Upper lobe of right lung (tissue), 1 donor: Measurements from ENCODE around the gene CXCL10. TPM values are rescaled to one million over a fixed set of nuclear protein-coding genes. Genes with fewer than 3 reads are reported as not detected.

Experiments
- ATAC-seq: fragments of 200-7000 bp; cut with Tn5 transposase; one replicate; pipeline ENCODE4 v1.9.1; 2020; ENCODE audit warnings: mild to moderate bottlenecking, moderate library complexity
- DNase-seq: peaks from one replicate; pipeline ENCODE4 v3.0.0-alpha.2; 2020
- H3K27ac ChIP-seq: fragments of 200-600 bp; one replicate; pipeline ENCODE4 v1.8.0; 2022
- H3K27me3 ChIP-seq: fragments of 200-600 bp; one replicate; pipeline ENCODE4 v1.8.0; 2022; ENCODE audit warnings: mild to moderate bottlenecking
- H3K36me3 ChIP-seq: fragments of 200-600 bp; one replicate; pipeline ENCODE4 v1.8.0; 2022
- H3K4me1 ChIP-seq: fragments of 200-600 bp; one replicate; pipeline ENCODE4 v1.8.0; 2022
- H3K4me3 ChIP-seq: fragments of 200-600 bp; one replicate; pipeline ENCODE4 v1.8.0; 2022; ENCODE audit warnings: mild to moderate bottlenecking
- H3K9me3 ChIP-seq: fragments of 200-600 bp; one replicate; pipeline ENCODE4 v1.8.0; 2022
- CTCF ChIP-seq: fragments of 200-600 bp; IDR thresholded peaks from one replicate; pipeline ENCODE4 v1.8.0; 2022; ENCODE audit warnings: antibody characterized with exemption
- intact Hi-C: fragments of 100-400 bp; cut with DNase I; formaldehyde crosslinking; loops from one replicate; pipeline ENCODE4 v1.11.0; 2022
- total RNA-seq: library from RNA; stranded (reverse); fragmentation: NEBNext Ultra II Directional; extraction: Animal tissue kit (Norgen Biotek cat#: 25700); gene quantifications from one replicate; pipeline ENCODE4 v1.2.1, GENCODE V29; 2021
- donor health status: DM: no; HTN: yes; CAD: no; lungs with severe emphysema.

Gene CXCL10
- total RNA-seq, 1 donor from 2014 or later: 3.3 TPM

DNA sequence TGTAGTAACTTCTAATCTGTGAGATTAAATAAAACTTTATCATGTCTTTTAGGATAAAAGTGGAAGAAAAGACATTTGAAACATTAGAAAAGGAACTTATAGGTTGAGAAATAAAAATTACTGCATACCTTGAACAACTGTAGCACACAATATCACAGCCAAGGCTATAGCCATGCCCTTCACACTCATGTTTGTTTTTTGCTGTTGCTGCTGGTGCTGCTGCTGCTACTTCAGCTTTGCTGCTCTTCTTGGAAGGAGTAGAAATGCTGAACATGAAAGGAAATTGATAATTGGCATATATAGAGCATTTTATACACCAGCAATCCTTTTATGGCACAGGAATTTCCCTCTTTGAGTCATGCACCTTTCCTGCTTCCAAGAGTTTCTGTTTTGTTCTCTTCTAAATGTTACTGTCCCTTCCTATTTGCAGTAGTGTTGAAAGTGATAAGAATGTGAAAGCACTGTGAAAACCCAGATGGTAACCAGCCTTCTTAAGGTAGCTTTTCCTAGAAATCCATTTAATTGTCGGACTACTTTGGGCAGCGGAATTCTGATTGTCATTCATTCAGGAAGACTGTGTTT lies 12.6 kb upstream of the CXCL10 start, which contains the start of gene CXCL11:
Gene CXCL11, minus strand, starts transcription at position 272 of the 582 bp plus-strand sequence. Its CDS starts 83 bp downstream, at position 189.
- Histone ChIP-seq H3K36me3 (no peaks in the 10 kb centered on the region), H3K27me3 (no peaks in the 10 kb centered on the region), H3K4me3 (no peak within 1 kb of the TSS), H3K27ac (no peak within 1 kb of the TSS), H3K4me1 (no peaks in the 10 kb centered on the region), H3K9me3 (no peaks in the 10 kb centered on the region)
- DNase-seq: no peak
- ATAC-seq: no peak
- TF ChIP-seq CTCF: no peak
- intact Hi-C loops: no loop called here

DNA sequence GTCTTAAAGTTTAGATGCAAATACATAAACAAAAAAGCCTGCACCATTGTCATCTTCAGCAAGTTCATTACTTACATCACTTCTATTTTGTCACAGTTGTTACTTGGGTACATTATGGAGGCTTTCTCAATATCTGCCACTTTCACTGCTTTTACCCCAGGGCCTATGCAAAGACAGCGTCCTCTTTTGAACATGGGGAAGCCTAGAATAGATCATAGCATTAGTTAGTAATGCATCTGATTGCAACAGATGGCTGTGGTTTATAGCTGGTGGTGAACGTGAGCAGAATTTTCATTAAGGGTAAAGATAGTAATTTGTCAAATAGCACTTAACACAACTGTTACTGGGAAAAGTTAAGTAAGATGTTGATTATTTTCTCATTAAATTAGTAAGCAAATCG lies 11.8 kb upstream of the CXCL10 start:
- DNase-seq: no peak
- intact Hi-C loops: no loop called here
- peak; percentile 69 for ATAC-seq
- Histone ChIP-seq H3K4me3 (no peak overlapping the region), H3K36me3 (no peaks in the 10 kb centered on the region), H3K4me1 (no peaks in the 10 kb centered on the region), H3K27ac (no peak overlapping the region), H3K9me3 (no peaks in the 10 kb centered on the region), H3K27me3 (no peaks in the 10 kb centered on the region)
- TF ChIP-seq CTCF: no peak

DNA sequence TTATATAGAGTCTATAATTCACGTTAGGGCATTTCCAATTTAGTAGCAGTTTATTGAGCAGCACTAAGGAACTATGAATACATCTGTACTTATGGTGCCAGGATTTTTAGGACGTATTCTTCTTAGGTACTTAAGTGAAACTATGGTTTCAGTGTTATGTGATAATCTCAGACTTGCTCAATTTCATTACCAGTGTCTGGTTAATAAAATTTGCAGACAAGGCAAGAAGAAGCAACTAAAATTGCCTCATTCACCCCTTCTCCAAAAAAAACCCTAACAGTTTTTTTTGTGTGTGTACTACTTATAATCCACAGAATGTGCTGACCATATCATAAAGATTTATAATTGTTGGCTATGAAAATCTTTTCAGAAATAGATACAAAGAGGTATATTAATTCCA lies 6.0 kb upstream of the CXCL10 start:
- Histone ChIP-seq H3K27me3 (no peaks in the 10 kb centered on the region), H3K4me1 (no peaks in the 10 kb centered on the region), H3K9me3 (no peaks in the 10 kb centered on the region), H3K36me3 (no peaks in the 10 kb centered on the region), H3K27ac (no peak overlapping the region), H3K4me3 (no peak overlapping the region)
- DNase-seq (no peak), ATAC-seq (no peak)
- intact Hi-C loops: no loop called here
- TF ChIP-seq CTCF: no peak

DNA sequence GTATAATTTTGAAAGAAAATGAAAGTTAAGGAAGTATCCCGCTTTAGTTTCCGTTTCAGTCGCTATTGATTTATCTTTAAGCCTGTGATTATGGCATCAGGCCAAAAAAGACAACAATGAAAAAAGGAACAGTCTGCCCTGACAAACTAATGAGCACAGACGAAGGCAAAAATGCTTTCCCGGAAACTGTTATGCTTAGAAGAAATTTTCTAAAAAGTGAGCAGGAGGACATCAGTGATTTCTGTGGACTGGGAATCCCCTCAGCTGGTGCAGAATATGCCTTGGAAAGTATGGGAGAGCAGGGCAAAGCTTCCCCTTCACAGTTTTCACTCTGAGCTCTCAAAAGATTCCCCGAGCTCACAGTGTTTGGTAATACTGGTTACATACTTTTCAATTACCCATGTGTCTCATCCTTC lies 5.1 kb upstream of the CXCL10 start:
- H3K36me3 ChIP-seq: no peaks in the 10 kb centered on the region
- intact Hi-C loops: no loop called here
- DNase-seq (no peak), ATAC-seq (peak; percentile 47)
- peak overlapping the region; percentile 32 for H3K4me3 ChIP-seq
- no peaks in the 10 kb centered on the region for H3K27me3 ChIP-seq
- peak overlapping the region; percentile 53 for H3K27ac ChIP-seq
- TF ChIP-seq CTCF: no peak
- no peaks in the 10 kb centered on the region for H3K4me1 ChIP-seq
- H3K9me3 ChIP-seq: no peaks in the 10 kb centered on the region

- DNase-seq (no peak), ATAC-seq (no peak)
- intact Hi-C loops: no loop called here
- Histone ChIP-seq H3K4me3 (no peak overlapping the region), H3K4me1 (no peaks in the 10 kb centered on the region), H3K9me3 (no peaks in the 10 kb centered on the region), H3K27me3 (no peaks in the 10 kb centered on the region), H3K27ac (no peak overlapping the region), H3K36me3 (no peaks in the 10 kb centered on the region)
- TF ChIP-seq CTCF: no peak
Measured at GRCh38 chr4:76024065-76024464, 768 bp upstream of the CXCL10 start.

GRCh38 chr4:76022677-76023076 lies 620 bp downstream of the CXCL10 start:
- DNase-seq (no peak), ATAC-seq (no peak)
- no peak for TF ChIP-seq CTCF
- no peaks in the 10 kb centered on the region for H3K4me1 ChIP-seq
- H3K4me3 ChIP-seq: no peak overlapping the region
- no peak overlapping the region for H3K27ac ChIP-seq
- no peaks in the 10 kb centered on the region for H3K9me3 ChIP-seq
- intact Hi-C loops: no loop called here
- H3K27me3 ChIP-seq: no peaks in the 10 kb centered on the region
- no peaks in the 10 kb centered on the region for H3K36me3 ChIP-seq
